Activated CD4-positive, alpha-beta T cell treated with anti-CD3 and anti-CD28 coated beads, Interleukin-2, amount 50 U/mL, for 16 hours (primary cell): ENCODE measurements around the gene CCDC81.

ENCODE experiments used
- DNase-seq: peaks from one replicate; pipeline ENCODE4 v3.0.0-alpha.2; 2020

The CCDC81 gene

DNA sequence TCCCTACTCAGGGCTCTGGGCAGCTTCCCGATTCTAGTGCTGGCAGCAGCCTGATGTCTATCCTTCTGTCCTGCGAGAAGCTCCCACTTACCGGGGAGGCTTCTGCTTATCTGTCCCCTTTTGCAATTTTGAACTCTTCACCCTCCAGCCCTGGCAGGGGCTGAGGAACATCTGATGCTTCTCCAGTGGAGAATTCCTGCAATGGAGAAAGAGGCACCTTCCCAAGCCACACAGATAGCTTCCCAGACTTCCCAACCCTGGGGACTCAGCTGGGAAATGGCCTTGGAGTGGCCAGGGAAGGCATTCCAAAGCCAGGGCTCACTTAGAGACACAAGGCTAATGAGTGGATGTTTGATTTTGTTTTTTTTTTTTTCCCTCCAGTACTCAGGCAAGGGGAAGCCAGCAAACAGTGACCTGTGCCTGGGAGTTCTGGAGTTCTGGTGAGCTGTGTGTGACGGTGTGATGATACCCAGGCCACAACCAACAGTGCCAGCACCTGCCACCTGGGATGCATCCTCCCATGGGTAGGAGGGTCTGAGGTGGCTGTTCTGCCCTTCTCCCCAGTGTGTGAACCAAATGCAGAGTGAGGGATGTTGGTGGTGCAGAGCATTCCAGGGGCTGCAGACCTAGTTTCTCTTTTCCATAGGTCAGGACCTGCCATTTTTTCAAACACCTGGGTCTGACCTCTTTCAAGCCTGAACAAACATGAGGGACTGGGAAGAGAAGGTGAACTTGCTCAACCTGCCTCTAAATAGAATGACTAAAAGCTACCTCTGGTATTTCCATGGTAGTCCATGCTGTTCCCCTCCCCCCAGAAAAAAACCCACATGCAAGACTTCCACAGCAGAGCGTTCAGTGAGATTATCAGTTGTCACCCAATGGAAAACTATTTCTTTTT lies 95.1 kb downstream of the CCDC81 start:
- DNase-seq = no peak
